BLaER1 treated with 17β-estradiol and CSF1 and Interleukin-3, amounts not matched to agents 10 nM and 100 nM (cell line): ENCODE data around the gene HNRNPU.

Source experiments
- H3K27ac ChIP-seq, 11 experiments: shearing (Covaris generic); formaldehyde crosslinking; 2 replicates each; pipeline ENCODE4 v1.8.1; 2022
- H3K27me3 ChIP-seq, 11 experiments: shearing (Covaris generic); formaldehyde crosslinking; 2 replicates each; pipeline ENCODE4 v1.8.1; 2022
- H3K36me3 ChIP-seq, 11 experiments: shearing (Covaris generic); formaldehyde crosslinking; 2 replicates each; pipeline ENCODE4 v1.8.1; 2022
- H3K4me1 ChIP-seq, 10 experiments: shearing (Covaris generic); formaldehyde crosslinking; 2 replicates each; pipeline ENCODE4 v1.8.1; 2022
- H3K4me2 ChIP-seq, 11 experiments: shearing (Covaris generic); formaldehyde crosslinking; 2 replicates each; pipeline ENCODE4 v1.8.1; 2022
- H3K4me3 ChIP-seq, 10 experiments: shearing (Covaris generic); formaldehyde crosslinking; 2 replicates each; pipeline ENCODE4 v1.8.1; 2022
- H3K9ac ChIP-seq, 11 experiments: shearing (Covaris generic); formaldehyde crosslinking; 2 replicates each; pipeline ENCODE4 v1.8.1; 2022
- H3K9me3 ChIP-seq, 11 experiments: shearing (Covaris generic); formaldehyde crosslinking; replicated peaks in 1 of 11; 2 replicates each; pipeline ENCODE4 v1.8.1; 2022
- H4K20me1 ChIP-seq, 11 experiments: shearing (Covaris generic); formaldehyde crosslinking; 2 replicates each; pipeline ENCODE4 v1.8.1; 2022
- Cebpa-rat ChIP-seq, 11 experiments: shearing (Covaris generic); IDR thresholded peaks; 2 replicates each; pipeline ENCODE4 v1.8.1; 2022

The HNRNPU gene

GRCh38 chr1:244881552-244882280, 17.4 kb upstream of the HNRNPU start:
- Histone ChIP-seq H3K27ac (no peak overlapping the region), H3K4me1 (peaks cover 9 to 22% (median 19%) of the 10 kb centered on the region in 10 experiments), H3K4me3 (no peak overlapping the region), H3K27me3 (no peaks in the 10 kb centered on the region), H3K9ac (no peak overlapping the region), H3K9me3 (no peaks in the 10 kb centered on the region), H3K4me2 (no peak overlapping the region), H3K36me3 (no peaks in the 10 kb centered on the region), H4K20me1 (no peaks in the 10 kb centered on the region)
- no peak for TF ChIP-seq Cebpa-rat (IDR thresholded peaks at IDR 0.05)

GRCh38 chr1:244878681-244879080, 14.3 kb upstream of the HNRNPU start:
- no peak overlapping the region for H3K4me3 ChIP-seq
- peaks cover 9 to 22% (median 19%) of the 10 kb centered on the region in 10 experiments for H3K4me1 ChIP-seq
- no peaks in the 10 kb centered on the region for H3K9me3 ChIP-seq
- H3K27ac ChIP-seq: no peak overlapping the region
- no peak overlapping the region; a peak in 1 of 22 replicates for H3K9ac ChIP-seq
- no peak for TF ChIP-seq Cebpa-rat (IDR thresholded peaks at IDR 0.05)
- no peaks in the 10 kb centered on the region for H3K27me3 ChIP-seq
- H4K20me1 ChIP-seq: no peaks in the 10 kb centered on the region
- no peaks in the 10 kb centered on the region for H3K36me3 ChIP-seq
- H3K4me2 ChIP-seq: peak overlapping the region; percentile 57 to 85 (median 75); a peak in 16 of 22 replicates

- H3K36me3 ChIP-seq: no peaks in the 10 kb centered on the region
- TF ChIP-seq Cebpa-rat (IDR thresholded peaks at IDR 0.05): no peak
- no peak overlapping the region for H3K9ac ChIP-seq
- H3K4me3 ChIP-seq: no peak overlapping the region
- no peak overlapping the region; a peak in 1 of 22 replicates for H3K4me2 ChIP-seq
- no peak overlapping the region for H3K27ac ChIP-seq
- H3K9me3 ChIP-seq: no peaks in the 10 kb centered on the region
- no peaks in the 10 kb centered on the region for H4K20me1 ChIP-seq
- H3K4me1 ChIP-seq: peaks cover 9 to 22% (median 19%) of the 10 kb centered on the region in 10 experiments
- H3K27me3 ChIP-seq: no peaks in the 10 kb centered on the region
These were observed 12.0 kb upstream of the HNRNPU start for GRCh38 chr1:244876228-244876910.

GRCh38 chr1:244874974-244875579, 10.7 kb upstream of the HNRNPU start:
- H3K4me1 ChIP-seq: peaks cover 9 to 22% (median 19%) of the 10 kb centered on the region in 10 experiments
- H3K9me3 ChIP-seq: no peaks in the 10 kb centered on the region
- no peak overlapping the region for H3K27ac ChIP-seq
- no peak overlapping the region for H3K4me3 ChIP-seq
- no peaks in the 10 kb centered on the region for H3K36me3 ChIP-seq
- H3K27me3 ChIP-seq: no peaks in the 10 kb centered on the region
- H4K20me1 ChIP-seq: no peaks in the 10 kb centered on the region
- no peak overlapping the region for H3K4me2 ChIP-seq
- no peak for TF ChIP-seq Cebpa-rat (IDR thresholded peaks at IDR 0.05)
- no peak overlapping the region for H3K9ac ChIP-seq

DNA sequence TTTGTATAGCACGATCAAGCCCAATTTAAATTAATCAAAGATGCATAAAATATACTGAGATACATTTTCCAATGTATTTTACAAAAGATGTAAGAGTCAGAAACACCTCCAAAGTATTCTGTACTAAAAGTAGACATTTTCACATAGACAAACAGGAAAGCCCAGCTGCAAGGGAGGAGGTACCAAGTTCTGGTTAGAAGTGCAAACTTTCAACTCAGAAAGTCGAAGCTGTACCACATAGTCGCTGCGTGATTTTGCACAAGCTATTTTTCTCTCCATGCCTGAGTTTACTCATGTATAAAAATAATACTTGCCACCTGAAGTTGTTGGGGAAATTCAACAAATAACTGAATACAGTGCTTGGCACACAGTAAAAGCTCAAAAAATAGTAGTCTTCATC, 5.6 kb upstream of the HNRNPU start:
- no peak overlapping the region for H3K27ac ChIP-seq
- H3K9me3 ChIP-seq: no peaks in the 10 kb centered on the region
- peaks cover 16 to 23% (median 21%) of the 10 kb centered on the region in 10 experiments for H3K4me1 ChIP-seq
- no peak for TF ChIP-seq Cebpa-rat (IDR thresholded peaks at IDR 0.05)
- no peak overlapping the region for H3K4me2 ChIP-seq
- H4K20me1 ChIP-seq: no peaks in the 10 kb centered on the region
- H3K9ac ChIP-seq: no peak overlapping the region
- H3K4me3 ChIP-seq: no peak overlapping the region
- H3K27me3 ChIP-seq: no peaks in the 10 kb centered on the region
- H3K36me3 ChIP-seq: no peaks in the 10 kb centered on the region

GRCh38 chr1:244869364-244869827, 5.1 kb upstream of the HNRNPU start:
- Histone ChIP-seq H3K27me3 (no peaks in the 10 kb centered on the region), H3K36me3 (no peaks in the 10 kb centered on the region), H3K9me3 (no peaks in the 10 kb centered on the region), H3K4me1 (peaks cover 16 to 24% (median 22%) of the 10 kb centered on the region in 10 experiments), H3K4me3 (no peak overlapping the region), H3K9ac (no peak overlapping the region), H3K4me2 (no peak overlapping the region), H4K20me1 (no peaks in the 10 kb centered on the region), H3K27ac (no peak overlapping the region)
- no peak for TF ChIP-seq Cebpa-rat (IDR thresholded peaks at IDR 0.05)

DNA sequence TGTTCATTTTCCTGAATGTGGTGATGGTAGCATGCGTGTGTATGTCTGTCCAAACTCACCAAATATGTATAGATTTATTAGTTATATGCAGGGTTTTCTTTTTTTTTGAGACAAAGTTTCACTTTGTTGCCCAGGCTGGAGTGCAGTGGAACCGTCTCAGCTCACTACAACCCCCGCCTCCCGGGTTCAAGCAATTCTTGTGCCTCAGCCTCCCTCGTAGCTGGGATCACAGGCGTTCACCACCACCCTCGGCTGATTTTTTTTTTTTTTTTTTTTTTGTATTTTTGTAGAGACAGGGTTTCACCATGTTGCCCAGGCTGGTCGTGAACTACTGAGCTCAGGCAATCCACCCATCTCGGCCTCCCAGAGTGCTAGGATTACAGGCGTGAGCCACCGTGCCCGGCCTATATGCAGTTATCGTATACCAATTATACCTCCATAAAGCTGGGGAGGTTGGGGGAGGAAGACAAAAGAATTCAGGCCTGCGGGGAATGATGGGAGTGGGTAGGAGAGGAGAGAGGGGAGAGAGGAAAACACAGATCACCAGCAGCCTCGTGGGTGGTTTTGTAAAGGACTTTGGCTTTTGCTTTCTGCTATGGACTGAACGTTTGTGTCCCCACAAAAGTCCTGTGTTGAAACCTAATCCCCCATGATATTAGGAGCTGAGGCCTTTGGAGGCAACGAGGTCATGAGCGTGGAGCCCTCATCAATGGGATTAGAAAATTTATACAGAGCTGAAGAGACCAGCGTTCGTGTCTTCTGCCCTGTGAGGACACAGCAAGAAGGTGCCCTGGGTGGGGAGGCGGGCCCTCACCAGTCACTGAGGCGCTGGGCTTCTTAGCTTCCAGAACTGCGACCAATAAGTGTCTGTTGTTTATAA, 4.4 kb upstream of the HNRNPU start:
- no peak for TF ChIP-seq Cebpa-rat (IDR thresholded peaks at IDR 0.05)
- Histone ChIP-seq H3K4me2 (no peak overlapping the region), H3K9me3 (no peaks in the 10 kb centered on the region), H3K27ac (no peak overlapping the region), H3K4me1 (peaks cover 16 to 24% (median 22%) of the 10 kb centered on the region in 10 experiments), H3K9ac (no peak overlapping the region), H3K27me3 (no peaks in the 10 kb centered on the region), H3K36me3 (no peaks in the 10 kb centered on the region; a peak in 1 of 22 replicates), H4K20me1 (peaks cover 0 to 5% (median 0%) of the 10 kb centered on the region in 11 experiments; a peak in 3 of 22 replicates), H3K4me3 (no peak overlapping the region)

DNA sequence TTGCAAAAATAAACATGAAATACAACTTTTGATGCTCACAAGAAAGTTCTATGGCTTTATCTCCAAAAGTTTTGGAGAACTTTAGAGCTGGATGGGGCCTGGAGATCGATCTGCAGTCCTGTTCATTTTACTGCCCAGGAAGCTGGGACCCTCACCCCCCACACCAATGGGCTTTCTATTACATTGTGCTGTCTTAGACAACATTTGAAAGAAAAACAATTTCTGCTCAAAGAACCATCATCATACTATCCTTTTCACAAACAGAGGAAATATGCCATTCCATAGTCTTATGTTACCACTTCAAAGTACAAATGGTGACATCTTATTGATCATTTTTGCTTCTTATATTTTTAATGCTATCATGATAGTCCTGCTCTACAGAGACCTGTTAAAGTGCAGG, 2.0 kb upstream of the HNRNPU start:
- Histone ChIP-seq H3K27me3 (no peaks in the 10 kb centered on the region), H4K20me1 (peaks cover 14 to 23% (median 15%) of the 10 kb centered on the region in 11 experiments), H3K4me3 (no peak overlapping the region), H3K27ac (peak overlapping the region in 6 of 11 experiments; percentile 27 to 100 (median 100); a peak in 9 of 22 replicates), H3K9ac (peak overlapping the region in 1 of 11 experiments; percentile 100; a peak in 1 of 22 replicates), H3K4me1 (peaks cover 16 to 26% (median 23%) of the 10 kb centered on the region in 10 experiments), H3K4me2 (peak overlapping the region in 9 of 11 experiments; percentile 7 to 94 (median 84); a peak in 9 of 22 replicates), H3K9me3 (no peaks in the 10 kb centered on the region), H3K36me3 (peaks cover 11 to 15% (median 14%) of the 10 kb centered on the region in 11 experiments; a peak in 21 of 22 replicates)
- TF ChIP-seq Cebpa-rat (IDR thresholded peaks at IDR 0.05): no peak
